ENCODE results near the gene ASXL1. TPM values are rescaled to one million over a fixed set of nuclear protein-coding genes. Genes with fewer than 3 reads are reported as not detected.

The ASXL1 gene
- polyA plus RNA-seq, 1 of the 3 experiments (the other 2 are of a cell fraction): 36.6 TPM

DNA sequence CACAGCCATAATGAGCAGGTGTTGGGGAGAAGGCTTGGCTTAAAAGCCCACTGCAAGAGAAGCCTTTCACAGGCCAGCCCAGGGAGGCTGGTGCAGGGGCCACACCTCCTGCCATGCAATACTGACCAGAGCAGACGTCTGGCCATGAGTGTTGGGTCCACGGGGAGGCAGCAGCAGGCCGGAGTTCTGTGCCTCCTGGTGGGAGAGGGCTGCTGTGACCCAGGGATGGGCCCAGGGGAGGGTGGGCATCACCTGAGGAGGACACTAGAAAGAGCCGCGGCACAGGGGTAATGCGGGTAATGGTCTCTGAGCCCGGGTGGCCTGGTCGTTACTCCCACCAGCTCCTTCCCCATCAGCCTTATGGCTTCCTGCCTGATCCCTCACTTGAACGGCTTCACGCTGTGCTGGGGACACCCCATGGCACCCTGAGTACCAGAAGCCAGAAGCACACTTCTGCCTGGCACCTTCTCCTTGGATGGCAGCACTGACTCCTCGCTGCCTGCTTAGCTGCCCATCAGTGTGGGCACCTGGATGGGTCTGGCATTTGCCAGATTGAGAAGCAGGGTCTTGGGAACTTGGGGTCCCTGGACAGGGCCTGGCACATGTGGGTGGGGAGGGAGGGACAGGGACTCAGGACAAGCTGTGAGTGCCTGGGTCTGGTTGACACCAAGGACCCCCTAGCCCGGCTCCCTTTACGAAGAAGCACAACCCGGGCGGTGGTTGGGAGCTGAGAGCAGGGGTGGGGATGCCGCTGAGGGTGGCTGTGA lies 108.8 kb downstream of the ASXL1 start:
- Histone ChIP-seq H3K36me3 (replicated peaks in 1 of 2; ENCODE audit: control insufficient read depth in 1 of 2, insufficient read depth in 2 of 2, low read length in 1 of 2) (peaks cover 9 to 16% of the 10 kb centered on the region in 2 experiments), H3K27ac (ENCODE audit: low read depth in 2 of 2, low read length in 1 of 2) (peak overlapping the region in 1 of 2 experiments; percentile 50; a peak in 1 of 4 replicates), H3K9me3 (no peaks in the 10 kb centered on the region), H3K4me2 (no peak overlapping the region), H3F3A (replicated peaks; ENCODE audit: insufficient read depth) (peaks cover 10% of the 10 kb centered on the region), H2AFZ (ENCODE audit: low read depth) (no peak overlapping the region), H3K9ac (no peak overlapping the region), H3K4me3 (ENCODE audit: low read depth in 2 of 2, low read length in 1 of 2) (no peak overlapping the region), H3K9me2 (no peaks in the 10 kb centered on the region), H3K79me2 (ENCODE audit: insufficient read depth) (peaks cover 90% of the 10 kb centered on the region), H4K20me1 (ENCODE audit: insufficient read depth) (peaks cover 23% of the 10 kb centered on the region; the same call in 1 of the 2 replicates), H3K27me3 (ENCODE audit: insufficient read depth) (no peaks in the 10 kb centered on the region), H3K4me1 (ENCODE audit: control insufficient read depth in 1 of 2, insufficient read depth in 2 of 2, low read depth in 1 of 2, low read length in 1 of 2) (peaks cover 23 to 70% of the 10 kb centered on the region in 2 experiments; a peak in 3 of 4 replicates)
- ChIA-PET CTCF (interaction anchor here (0.6 to 1.7 kb wide), 6 partner anchors 11 to 186 kb away, joined by 3 to 6 read pairs (median 4); no protein-coding TSS in a partner anchor), POLR2A (no interaction called here)
- 89% methylated on average over 11 of the region's 16 CpGs for WGBS (ENCODE audit: low lambda C conversion rate)
- DNase-seq: no peak
- TF ChIP-seq ELF1 (IDR thresholded peaks at IDR 0.05) (no peak), YY1 (IDR thresholded peaks at IDR 0.05; ENCODE audit: low read depth) (no peak), RCOR1 (IDR thresholded peaks at IDR 0.05; ENCODE audit: low read length) (no peak), TEAD4 (IDR thresholded peaks at IDR 0.05; ENCODE audit: borderline replicate concordance, insufficient read depth) (no peak), RAD21 (IDR thresholded peaks at IDR 0.05; ENCODE audit: low read length) (no peak), FOXJ3 (CRISPR knock-in tag; IDR thresholded peaks at IDR 0.05) (no peak)

DNA sequence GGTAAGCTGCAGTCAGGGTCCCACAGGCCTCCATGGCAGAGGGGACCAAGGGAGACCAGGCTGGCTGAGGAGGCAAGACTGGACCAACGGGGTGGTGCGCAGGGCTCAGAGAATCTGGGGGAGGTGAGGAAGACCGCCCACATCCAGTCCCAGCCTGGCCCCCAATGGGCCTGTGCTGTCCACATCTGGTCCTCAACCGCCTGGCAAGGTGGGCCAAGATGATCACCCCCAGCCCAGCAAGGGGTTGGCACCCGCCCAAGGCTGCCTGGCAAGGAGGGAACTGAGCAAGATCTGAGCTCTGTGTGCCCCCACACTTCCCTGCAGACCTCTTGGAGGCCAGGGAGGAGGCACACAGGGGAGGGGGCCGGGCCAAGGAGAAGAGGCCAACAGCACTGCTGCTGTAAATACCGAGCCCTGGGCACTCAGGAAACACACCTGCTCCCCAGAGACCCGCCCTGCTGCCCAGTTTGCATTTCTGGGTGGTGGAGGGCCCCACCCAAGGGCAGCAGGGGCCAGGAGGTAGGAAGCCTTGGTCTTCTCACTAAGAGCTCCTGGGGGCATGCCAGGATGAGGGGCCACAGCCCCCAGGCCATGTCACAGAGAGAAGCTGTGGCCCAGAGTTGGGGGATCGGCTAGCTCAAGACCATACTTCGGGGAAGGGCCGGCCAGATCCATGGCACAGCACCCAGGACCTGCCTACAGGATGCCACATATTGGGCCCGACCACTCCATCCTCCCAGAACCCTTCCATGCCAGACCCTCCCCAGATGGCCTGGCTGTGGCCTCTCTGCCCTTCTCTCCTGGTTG lies 109.6 kb downstream of the ASXL1 start:
- 100% methylated on average over 1 of the region's 12 CpGs for WGBS (ENCODE audit: low lambda C conversion rate)
- H3K9me3 ChIP-seq: no peaks in the 10 kb centered on the region
- DNase-seq: no peak
- peak overlapping the region in 1 of 2 experiments; percentile 50; a peak in 1 of 4 replicates for H3K27ac ChIP-seq (ENCODE audit: low read depth in 2 of 2, low read length in 1 of 2)
- H2AFZ ChIP-seq (ENCODE audit: low read depth): no peak overlapping the region
- no peaks in the 10 kb centered on the region for H3K27me3 ChIP-seq (ENCODE audit: insufficient read depth)
- no peak overlapping the region for H3K9ac ChIP-seq
- H3K4me3 ChIP-seq (ENCODE audit: low read depth in 2 of 2, low read length in 1 of 2): no peak overlapping the region
- POLR2A ChIA-PET: no interaction called here
- H3K4me1 ChIP-seq (ENCODE audit: control insufficient read depth in 1 of 2, insufficient read depth in 2 of 2, low read depth in 1 of 2, low read length in 1 of 2): peaks cover 23 to 69% of the 10 kb centered on the region in 2 experiments; a peak in 3 of 4 replicates
- no peak overlapping the region for H3K4me2 ChIP-seq
- H3K79me2 ChIP-seq (ENCODE audit: insufficient read depth): peaks cover 91% of the 10 kb centered on the region
- H4K20me1 ChIP-seq (ENCODE audit: insufficient read depth): peaks cover 23% of the 10 kb centered on the region; the same call in 1 of the 2 replicates
- CTCF ChIA-PET: interaction anchor here (0.9 to 2.3 kb wide), 4 partner anchors 11 to 185 kb away, joined by 3 to 14 read pairs (median 4); no protein-coding TSS in a partner anchor
- H3K36me3 ChIP-seq (replicated peaks in 1 of 2; ENCODE audit: control insufficient read depth in 1 of 2, insufficient read depth in 2 of 2, low read length in 1 of 2): peaks cover 13 to 21% of the 10 kb centered on the region in 2 experiments
- no peaks in the 10 kb centered on the region for H3K9me2 ChIP-seq
- H3F3A ChIP-seq (replicated peaks; ENCODE audit: insufficient read depth): peaks cover 10% of the 10 kb centered on the region
- TF ChIP-seq MEF2A (IDR thresholded peaks at IDR 0.05; ENCODE audit: borderline replicate concordance, low read depth) (no peak), GATA2 (CRISPR knock-in tag; IDR thresholded peaks at IDR 0.05) (no peak), POLR2AphosphoS5 (IDR thresholded peaks at IDR 0.05; ENCODE audit: low read depth, low read length) (no peak), CHD2 (IDR thresholded peaks at IDR 0.05; ENCODE audit: low read length, partially characterized antibody) (no peak), FOXM1 (IDR thresholded peaks at IDR 0.05; ENCODE audit: low read depth) (no peak), EZH2phosphoT487 (IDR thresholded peaks at IDR 0.05; ENCODE audit: borderline replicate concordance, low read depth) (no peak), NRF1 (IDR thresholded peaks at IDR 0.05; ENCODE audit: low read depth, low read length) (no peak), YY1 (IDR thresholded peaks at IDR 0.05; ENCODE audit: low read depth) (no peak), FOSL2 (IDR thresholded peaks at IDR 0.05; ENCODE audit: borderline replicate concordance, low read depth) (no peak), SIN3A (IDR thresholded peaks at IDR 0.05; ENCODE audit: borderline replicate concordance, low read depth, low read length) (no peak), FOXJ3 (CRISPR knock-in tag; IDR thresholded peaks at IDR 0.05) (no peak)
- TF ChIP-seq, protein P1, sequence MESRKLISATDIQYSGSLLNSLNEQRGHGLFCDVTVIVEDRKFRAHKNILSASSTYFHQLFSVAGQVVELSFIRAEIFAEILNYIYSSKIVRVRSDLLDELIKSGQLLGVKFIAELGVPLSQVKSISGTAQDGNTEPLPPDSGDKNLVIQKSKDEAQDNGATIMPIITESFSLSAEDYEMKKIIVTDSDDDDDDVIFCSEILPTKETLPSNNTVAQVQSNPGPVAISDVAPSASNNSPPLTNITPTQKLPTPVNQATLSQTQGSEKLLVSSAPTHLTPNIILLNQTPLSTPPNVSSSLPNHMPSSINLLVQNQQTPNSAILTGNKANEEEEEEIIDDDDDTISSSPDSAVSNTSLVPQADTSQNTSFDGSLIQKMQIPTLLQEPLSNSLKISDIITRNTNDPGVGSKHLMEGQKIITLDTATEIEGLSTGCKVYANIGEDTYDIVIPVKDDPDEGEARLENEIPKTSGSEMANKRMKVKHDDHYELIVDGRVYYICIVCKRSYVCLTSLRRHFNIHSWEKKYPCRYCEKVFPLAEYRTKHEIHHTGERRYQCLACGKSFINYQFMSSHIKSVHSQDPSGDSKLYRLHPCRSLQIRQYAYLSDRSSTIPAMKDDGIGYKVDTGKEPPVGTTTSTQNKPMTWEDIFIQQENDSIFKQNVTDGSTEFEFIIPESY (IDR thresholded peaks at IDR 0.05; ENCODE audit: borderline replicate concordance, low read depth): no peak
- TF ChIP-seq, protein P2, sequence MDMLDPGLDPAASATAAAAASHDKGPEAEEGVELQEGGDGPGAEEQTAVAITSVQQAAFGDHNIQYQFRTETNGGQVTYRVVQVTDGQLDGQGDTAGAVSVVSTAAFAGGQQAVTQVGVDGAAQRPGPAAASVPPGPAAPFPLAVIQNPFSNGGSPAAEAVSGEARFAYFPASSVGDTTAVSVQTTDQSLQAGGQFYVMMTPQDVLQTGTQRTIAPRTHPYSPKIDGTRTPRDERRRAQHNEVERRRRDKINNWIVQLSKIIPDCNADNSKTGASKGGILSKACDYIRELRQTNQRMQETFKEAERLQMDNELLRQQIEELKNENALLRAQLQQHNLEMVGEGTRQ (IDR thresholded peaks at IDR 0.05; ENCODE audit: borderline replicate concordance, low read depth, low read length): no peak
- TF ChIP-seq, protein P3, sequence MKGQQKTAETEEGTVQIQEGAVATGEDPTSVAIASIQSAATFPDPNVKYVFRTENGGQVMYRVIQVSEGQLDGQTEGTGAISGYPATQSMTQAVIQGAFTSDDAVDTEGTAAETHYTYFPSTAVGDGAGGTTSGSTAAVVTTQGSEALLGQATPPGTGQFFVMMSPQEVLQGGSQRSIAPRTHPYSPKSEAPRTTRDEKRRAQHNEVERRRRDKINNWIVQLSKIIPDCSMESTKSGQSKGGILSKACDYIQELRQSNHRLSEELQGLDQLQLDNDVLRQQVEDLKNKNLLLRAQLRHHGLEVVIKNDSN (IDR thresholded peaks at IDR 0.05; ENCODE audit: borderline replicate concordance, low read depth): no peak
- TF ChIP-seq, protein P4, sequence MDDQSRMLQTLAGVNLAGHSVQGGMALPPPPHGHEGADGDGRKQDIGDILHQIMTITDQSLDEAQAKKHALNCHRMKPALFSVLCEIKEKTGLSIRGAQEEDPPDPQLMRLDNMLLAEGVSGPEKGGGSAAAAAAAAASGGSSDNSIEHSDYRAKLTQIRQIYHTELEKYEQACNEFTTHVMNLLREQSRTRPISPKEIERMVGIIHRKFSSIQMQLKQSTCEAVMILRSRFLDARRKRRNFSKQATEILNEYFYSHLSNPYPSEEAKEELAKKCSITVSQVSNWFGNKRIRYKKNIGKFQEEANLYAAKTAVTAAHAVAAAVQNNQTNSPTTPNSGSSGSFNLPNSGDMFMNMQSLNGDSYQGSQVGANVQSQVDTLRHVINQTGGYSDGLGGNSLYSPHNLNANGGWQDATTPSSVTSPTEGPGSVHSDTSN (IDR thresholded peaks at IDR 0.05): no peak
